C4-2B (cell line): ENCODE results near the gene TARP.
"Not testable (repeated sequence)": the region's sequence is repeated elsewhere in the genome, so short reads cannot be mapped to it uniquely, and the experiment has no call there.

Experiments
- H3K27ac ChIP-seq: fragments of 450-650 bp; 2 replicates; pipeline ENCODE4 v1.5.1; 2017
- ZFX ChIP-seq: fragments of 450-650 bp; IDR thresholded peaks from 2 replicates; pipeline ENCODE4 v1.6.1; 2017
- TF ChIP-seq, protein P1 (sequence below): fragments of 450-650 bp; conservative IDR thresholded peaks from 2 replicates; pipeline ENCODE4 v1.5.1; 2017; ENCODE audit warnings: mild to moderate bottlenecking

TARP gene

GRCh38 chr7:38257350-38257677 lies 16.1 kb downstream of the TARP start:
- TF ChIP-seq ZFX = no peak
- TF ChIP-seq, protein P1, sequence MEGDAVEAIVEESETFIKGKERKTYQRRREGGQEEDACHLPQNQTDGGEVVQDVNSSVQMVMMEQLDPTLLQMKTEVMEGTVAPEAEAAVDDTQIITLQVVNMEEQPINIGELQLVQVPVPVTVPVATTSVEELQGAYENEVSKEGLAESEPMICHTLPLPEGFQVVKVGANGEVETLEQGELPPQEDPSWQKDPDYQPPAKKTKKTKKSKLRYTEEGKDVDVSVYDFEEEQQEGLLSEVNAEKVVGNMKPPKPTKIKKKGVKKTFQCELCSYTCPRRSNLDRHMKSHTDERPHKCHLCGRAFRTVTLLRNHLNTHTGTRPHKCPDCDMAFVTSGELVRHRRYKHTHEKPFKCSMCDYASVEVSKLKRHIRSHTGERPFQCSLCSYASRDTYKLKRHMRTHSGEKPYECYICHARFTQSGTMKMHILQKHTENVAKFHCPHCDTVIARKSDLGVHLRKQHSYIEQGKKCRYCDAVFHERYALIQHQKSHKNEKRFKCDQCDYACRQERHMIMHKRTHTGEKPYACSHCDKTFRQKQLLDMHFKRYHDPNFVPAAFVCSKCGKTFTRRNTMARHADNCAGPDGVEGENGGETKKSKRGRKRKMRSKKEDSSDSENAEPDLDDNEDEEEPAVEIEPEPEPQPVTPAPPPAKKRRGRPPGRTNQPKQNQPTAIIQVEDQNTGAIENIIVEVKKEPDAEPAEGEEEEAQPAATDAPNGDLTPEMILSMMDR = no peak
- H3K27ac ChIP-seq = no peak overlapping the region

GRCh38 chr7:38249849-38250248 lies 23.6 kb downstream of the TARP start:
- not testable (repeated sequence) for H3K27ac ChIP-seq

GRCh38 chr7:38248069-38248567 lies 25.3 kb downstream of the TARP start:
- H3K27ac ChIP-seq = no peak overlapping the region
- TF ChIP-seq ZFX = no peak
- TF ChIP-seq, protein P1 = no peak

GRCh38 chr7:38245409-38245977 lies 27.9 kb downstream of the TARP start:
- TF ChIP-seq, protein P1 = no peak
- TF ChIP-seq ZFX = no peak

GRCh38 chr7:38244516-38244915 lies 28.9 kb downstream of the TARP start:
- no peak for TF ChIP-seq ZFX
- TF ChIP-seq, protein P1 = no peak
- 0 out of 2 replicates have a peak overlapping the region, but pooled peaks have one; percentile 22 for H3K27ac ChIP-seq

More at GRCh38 chr7:38245409-38245977, 27.9 kb downstream of the TARP start:
- no peak overlapping the region for H3K27ac ChIP-seq

DNA sequence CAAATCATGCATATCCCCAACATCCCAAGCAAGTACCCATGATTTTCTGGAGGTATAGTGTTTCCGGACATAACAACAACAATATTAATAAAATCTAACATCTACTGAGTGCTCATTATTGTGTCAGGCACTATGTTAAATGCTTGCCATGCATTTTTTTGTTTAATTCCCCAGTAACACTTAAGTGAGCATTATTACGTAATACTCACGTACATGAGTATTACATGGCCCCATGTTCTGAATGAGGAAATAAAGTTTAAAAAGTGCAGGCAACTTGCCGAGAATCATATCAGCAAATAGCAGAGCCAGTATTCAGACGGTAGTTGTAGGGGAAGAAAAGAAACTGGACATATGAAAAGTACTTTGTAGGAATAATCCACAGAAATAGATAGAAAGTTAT lies 30.1 kb downstream of the TARP start:
- peak overlapping the region; percentile 37; the same call in 1 of the 2 replicates for H3K27ac ChIP-seq

DNA sequence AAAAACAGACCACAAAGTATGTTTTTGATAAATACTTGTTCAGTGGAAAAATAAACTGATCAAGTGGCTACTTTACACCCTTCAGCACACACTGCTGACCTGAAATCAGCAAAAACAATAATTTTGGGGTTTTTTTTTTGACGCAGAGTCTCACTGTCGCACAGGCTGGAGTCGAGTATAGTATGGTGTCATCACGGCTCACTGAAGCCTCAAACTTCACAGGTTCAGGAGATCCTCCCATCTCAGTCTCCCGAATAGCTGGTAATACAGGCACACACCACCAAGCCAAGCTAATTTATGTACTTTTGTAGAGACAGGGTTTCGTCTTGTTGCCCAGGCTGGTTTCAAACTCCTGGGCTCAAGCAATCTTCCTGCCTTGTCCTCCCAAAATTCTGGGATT lies 30.6 kb downstream of the TARP start:
- TF ChIP-seq, protein P1 = no peak
- TF ChIP-seq ZFX = no peak
- H3K27ac ChIP-seq = peak overlapping the region; percentile 37; the same call in 1 of the 2 replicates

GRCh38 chr7:38241071-38241470 lies 32.4 kb downstream of the TARP start:
- TF ChIP-seq, protein P1 = no peak
- no peak for TF ChIP-seq ZFX
- peak overlapping the region; percentile 80 for H3K27ac ChIP-seq

- H3K27ac ChIP-seq = not testable (repeated sequence)
Observed at GRCh38 chr7:38239129-38239528, 34.3 kb downstream of the TARP start.
